Liver (tissue), 9 donors: ENCODE data around the gene ZXDB. TPM values are rescaled to one million over a fixed set of nuclear protein-coding genes. Genes with fewer than 3 reads are reported as not detected.

Experiments used
- DNase-seq: peaks from one replicate; pipeline ENCODE4 v3.0.0-alpha.2; 2017; ENCODE audit warnings: low spot score
- H3K27ac ChIP-seq, 2 donors: one replicate each; pipeline ENCODE4 v1.7.0; 2013; ENCODE audit warnings: inconsistent platforms in 2 of 2, low read length in 2 of 2, control low read depth in 1 of 2, low read depth in 1 of 2, mild to moderate bottlenecking in 1 of 2
- H3K27me3 ChIP-seq, 4 donors: one replicate each; pipeline versions ENCODE4 v1.6.1 to v1.7.0; 2013; ENCODE audit warnings: low read length in 3 of 4, inconsistent platforms in 1 of 4, mild to moderate bottlenecking in 1 of 4, moderate library complexity in 1 of 4; ENCODE audit not compliant: control insufficient read depth in 4 of 4, insufficient read depth in 4 of 4
- H3K36me3 ChIP-seq, 4 donors: one replicate each; pipeline versions ENCODE4 v1.6.1 to v1.7.0; 2013; ENCODE audit warnings: low read length in 3 of 4, mild to moderate bottlenecking in 3 of 4, low read depth in 1 of 4, moderate library complexity in 1 of 4; ENCODE audit not compliant: control insufficient read depth in 4 of 4, insufficient read depth in 3 of 4
- H3K4me1 ChIP-seq, 4 donors: one replicate each; pipeline versions ENCODE4 v1.6.1 to v1.7.0; 2013; ENCODE audit warnings: low read length in 3 of 4, mild to moderate bottlenecking in 3 of 4, moderate library complexity in 1 of 4; ENCODE audit not compliant: control insufficient read depth in 4 of 4, insufficient read depth in 4 of 4
- H3K4me3 ChIP-seq, 3 donors: one replicate each; pipeline versions ENCODE4 v1.6.1 to v1.7.0; 2013; ENCODE audit warnings: low read length in 3 of 3, control low read depth in 1 of 3, low read depth in 1 of 3, mild to moderate bottlenecking in 1 of 3
- H3K9ac ChIP-seq, 2 donors: one replicate each; pipeline ENCODE4 v1.7.0; 2013; ENCODE audit warnings: low read length in 2 of 2, mild to moderate bottlenecking in 2 of 2, moderate library complexity in 2 of 2, control low read depth in 1 of 2, low read depth in 1 of 2
- H3K9me3 ChIP-seq, 4 donors: one replicate each; pipeline versions ENCODE4 v1.6.1 to v1.7.0; 2013; ENCODE audit warnings: low read length in 3 of 4; ENCODE audit not compliant: control insufficient read depth in 4 of 4
- ATF3 ChIP-seq: IDR thresholded peaks from 2 replicates; pipeline ENCODE4 v1.6.1; 2016; ENCODE audit warnings: antibody characterized with exemption
- CTCF ChIP-seq: fragments of 150-350 bp; IDR thresholded peaks from 2 replicates; pipeline ENCODE4 v1.5.1; 2017; ENCODE audit warnings: improper control_type of control experiment, low read depth, low read length; ENCODE audit not compliant: missing input control
- EGR1 ChIP-seq, 2 donors: IDR thresholded peaks; 2 replicates each; pipeline ENCODE4 v1.6.1; 2016 to 2018; ENCODE audit warnings: antibody characterized with exemption in 2 of 2, low read depth in 2 of 2
- FOXA1 ChIP-seq: IDR thresholded peaks from 2 replicates; pipeline ENCODE4 v1.6.1; 2016; ENCODE audit warnings: antibody characterized with exemption
- FOXA2 ChIP-seq: IDR thresholded peaks from 2 replicates; pipeline ENCODE4 v1.6.1; 2016; ENCODE audit warnings: antibody characterized with exemption
- GABPA ChIP-seq, 2 donors: IDR thresholded peaks in 1 of 2; conservative IDR thresholded peaks in 1 of 2; 2 replicates each; pipeline ENCODE4 v1.6.1; 2016; ENCODE audit warnings: antibody characterized with exemption in 2 of 2, mild to moderate bottlenecking in 1 of 2, moderate library complexity in 1 of 2
- HNF4A ChIP-seq, 2 donors: conservative IDR thresholded peaks; 2 replicates each; pipeline ENCODE4 v1.6.1; 2016; ENCODE audit warnings: antibody characterized with exemption in 2 of 2, mild to moderate bottlenecking in 2 of 2
- HNF4G ChIP-seq: IDR thresholded peaks from 2 replicates; pipeline ENCODE4 v1.6.1; 2016; ENCODE audit warnings: antibody characterized with exemption
- JUND ChIP-seq, 2 donors: IDR thresholded peaks; 2 replicates each; pipeline ENCODE4 v1.6.1; 2016; ENCODE audit warnings: antibody characterized with exemption in 2 of 2
- MAX ChIP-seq: IDR thresholded peaks from 2 replicates; pipeline ENCODE4 v1.6.1; 2016; ENCODE audit warnings: antibody characterized with exemption
- NR2F2 ChIP-seq: IDR thresholded peaks from 2 replicates; pipeline ENCODE4 v1.6.1; 2016; ENCODE audit warnings: antibody characterized with exemption
- RAD21 ChIP-seq, 2 donors: IDR thresholded peaks; 2 replicates each; pipeline ENCODE4 v1.6.1; 2016; ENCODE audit warnings: antibody characterized with exemption in 2 of 2, mild to moderate bottlenecking in 2 of 2
- REST ChIP-seq: IDR thresholded peaks from 2 replicates; pipeline ENCODE4 v1.6.1; 2016; ENCODE audit warnings: antibody characterized with exemption, mild to moderate bottlenecking
- RXRA ChIP-seq, 2 donors: IDR thresholded peaks; 2 replicates each; pipeline ENCODE4 v1.6.1; 2017 to 2018; ENCODE audit warnings: antibody characterized with exemption in 2 of 2, mild to moderate bottlenecking in 1 of 2
- SP1 ChIP-seq: IDR thresholded peaks from 2 replicates; pipeline ENCODE4 v1.6.1; 2018; ENCODE audit warnings: antibody characterized with exemption, mild to moderate bottlenecking
- TAF1 ChIP-seq: conservative IDR thresholded peaks from 2 replicates; pipeline ENCODE4 v1.6.1; 2016; ENCODE audit warnings: antibody characterized with exemption, mild to moderate bottlenecking
- YY1 ChIP-seq: IDR thresholded peaks from 2 replicates; pipeline ENCODE4 v1.6.1; 2016; ENCODE audit warnings: antibody characterized with exemption, mild to moderate bottlenecking
- ZBTB33 ChIP-seq: IDR thresholded peaks from 2 replicates; pipeline ENCODE4 v1.6.1; 2016; ENCODE audit warnings: antibody characterized with exemption
- WGBS: extraction: QIAGEN DNeasy Blood & Tissue Kit; methylation state at CpG from one replicate; pipeline ENCODE4 v1.1.7; 2013; 5-methylcytosine and 5-hydroxymethylcytosine counted together
- polyA plus RNA-seq, 2 donors: library from polyadenylated mRNA; stranded (reverse) in 1 of 2; unstranded in 1 of 2; fragments of 200-250 nt in 1 of 2; fragments of >200 nt in 1 of 2; fragmentation: Nextera tagmentation in 1 of 2; extraction: Ambion mirVana in 1 of 2; gene quantifications; one replicate each; pipeline versions ENCODE4 v1.2.1 to v1.2.3, GENCODE V29; 2013 to 2015
- total RNA-seq, 2 donors: library from RNA; depleted of rRNA; stranded (reverse); fragments of >200 nt; gene quantifications; one replicate each; pipeline ENCODE4 v1.2.3, GENCODE V29; 2014
- donor health status: healthy.
- donor health status: healthy.
- donor health status: healthy.
- donor health status: healthy.
- donor health status: healthy.

ZXDB gene
- total and polyA plus RNA-seq, 4 donors: 2.4 to 11.0 (median 3.7) TPM

GRCh38 chrX:57640674-57641016, 48.8 kb downstream of the ZXDB start:
- 29% methylated on average over 4 of the region's 4 CpGs for WGBS
- Histone ChIP-seq H3K9me3 (peaks cover 0 to 5% (median 1%) of the 10 kb centered on the region in 4 donors), H3K4me1 (peaks cover 4 to 15% (median 8%) of the 10 kb centered on the region in 4 donors), H3K4me3 (no peak overlapping the region), H3K27me3 (no peaks in the 10 kb centered on the region), H3K9ac (no peak overlapping the region), H3K27ac (peak overlapping the region; percentile 46 to 70), H3K36me3 (no peaks in the 10 kb centered on the region)
- no peak for DNase-seq
- TF ChIP-seq SP1 (peak; percentile 86), RAD21 (IDR thresholded peaks at IDR 0.05) (peak in 1 of 2 donors; percentile 9), HNF4A (conservative IDR thresholded peaks at IDR 0.05) (peak; percentile 95 to 97), ZBTB33 (peak; percentile 45), TAF1 (no peak), ATF3 (no peak), FOXA2 (peak; percentile 63), MAX (peak; percentile 18), REST (peak; percentile 16), RXRA (IDR thresholded peaks at IDR 0.05) (peak; percentile 65 to 73), YY1 (peak; percentile 33), FOXA1 (no peak), EGR1 (IDR thresholded peaks at IDR 0.05; ENCODE audit: low read depth in 2 of 2) (peak in 1 of 2 donors; percentile 33), CTCF (no peak), NR2F2 (no peak), GABPA (IDR thresholded peaks at IDR 0.05 in 1 of 2, conservative IDR thresholded peaks at IDR 0.05 in 1 of 2) (peak in 1 of 2 donors; percentile 39), HNF4G (peak; percentile 89), JUND (IDR thresholded peaks at IDR 0.05) (peak in 1 of 2 donors; percentile 63)
